Astrocyte (in vitro differentiated cells and primary cell): ENCODE results near the gene BNIP5. TPM values are rescaled to one million over a fixed set of nuclear protein-coding genes. Genes with fewer than 3 reads are reported as not detected.

Experiments used
- DNase-seq: peaks from one replicate; pipeline ENCODE4 v3.0.0-alpha.2; 2010; ENCODE audit warnings: low read depth
- FAIRE-seq: peaks from 2 replicates; lab custom pipeline; 2011; peaks lifted over from hg19 to GRCh38; lab: Jason Lieb, UNC
- H2AFZ ChIP-seq: 2 replicates; pipeline ENCODE4 v1.6.0; 2012; ENCODE audit warnings: low read depth, low read length, inconsistent platforms
- H3K27ac ChIP-seq: 2 replicates; pipeline ENCODE4 v1.5.1; 2011; ENCODE audit warnings: low read depth, low read length, inconsistent platforms
- H3K27me3 ChIP-seq: 2 replicates; pipeline ENCODE4 v1.6.0; 2011; ENCODE audit warnings: low read length, inconsistent platforms; ENCODE audit not compliant: insufficient read depth
- H3K36me3 ChIP-seq: 2 replicates; pipeline ENCODE4 v1.5.1; 2011; ENCODE audit warnings: low read length, inconsistent platforms; ENCODE audit not compliant: insufficient read depth
- H3K4me1 ChIP-seq: 2 replicates; pipeline ENCODE4 v1.5.1; 2011; ENCODE audit warnings: low read length, inconsistent platforms; ENCODE audit not compliant: insufficient read depth
- H3K4me2 ChIP-seq: 2 replicates; pipeline ENCODE4 v1.6.0; 2012; ENCODE audit warnings: low read length, inconsistent platforms
- H3K4me3 ChIP-seq: 2 replicates; pipeline ENCODE4 v1.5.1; 2011; ENCODE audit warnings: low read depth, mild to moderate bottlenecking, low read length, inconsistent platforms; ENCODE audit not compliant: insufficient read depth
- H3K79me2 ChIP-seq: 2 replicates; pipeline ENCODE4 v1.6.0; 2012; ENCODE audit warnings: mild to moderate bottlenecking, low read length, inconsistent platforms; ENCODE audit not compliant: insufficient read depth
- H3K9ac ChIP-seq: 2 replicates; pipeline ENCODE4 v1.6.0; 2012; ENCODE audit warnings: mild to moderate bottlenecking, low read length, inconsistent platforms
- H3K9me3 ChIP-seq: 2 replicates; pipeline ENCODE4 v1.5.1; 2012; ENCODE audit warnings: low read depth, mild to moderate bottlenecking, low read length, inconsistent platforms; ENCODE audit not compliant: insufficient read depth
- H4K20me1 ChIP-seq: 2 replicates; pipeline ENCODE4 v1.6.0; 2012; ENCODE audit warnings: low read length, inconsistent platforms; ENCODE audit not compliant: insufficient read depth
- H3K27ac Mint-ChIP-seq: one replicate; pipeline ENCODE4 v1.8.0; 2021; ENCODE audit warnings: mild to moderate bottlenecking, mixed read lengths; ENCODE audit not compliant: unreplicated experiment
- H3K27me3 Mint-ChIP-seq: one replicate; pipeline ENCODE4 v1.8.0; 2021; ENCODE audit warnings: low read depth, mixed read lengths; ENCODE audit not compliant: unreplicated experiment
- H3K36me3 Mint-ChIP-seq: one replicate; pipeline ENCODE4 v1.8.0; 2021; ENCODE audit warnings: low read depth, mixed read lengths; ENCODE audit not compliant: unreplicated experiment
- H3K4me1 Mint-ChIP-seq: one replicate; pipeline ENCODE4 v1.8.0; 2021; ENCODE audit warnings: low read depth, mixed read lengths; ENCODE audit not compliant: unreplicated experiment
- H3K4me3 Mint-ChIP-seq: one replicate; pipeline ENCODE4 v1.8.0; 2021; ENCODE audit warnings: mild to moderate bottlenecking, moderate library complexity, mixed read lengths; ENCODE audit not compliant: unreplicated experiment
- H3K9me3 Mint-ChIP-seq: one replicate; pipeline ENCODE4 v1.8.0; 2021; ENCODE audit warnings: mild to moderate bottlenecking, mixed read lengths; ENCODE audit not compliant: unreplicated experiment
- CTCF ChIP-seq: IDR thresholded peaks from 2 replicates; pipeline ENCODE4 v1.5.1; 2011; ENCODE audit warnings: low read depth, mild to moderate bottlenecking, inconsistent platforms, low read length, moderate library complexity; ENCODE audit not compliant: insufficient read depth
- EZH2 ChIP-seq: IDR thresholded peaks from 2 replicates; pipeline ENCODE4 v1.6.1; 2012; ENCODE audit warnings: mild to moderate bottlenecking, low read length, inconsistent platforms; ENCODE audit not compliant: insufficient read depth
- total RNA-seq: library from RNA; stranded (reverse); gene quantifications from 2 replicates; pipeline ENCODE4 v1.2.1, GENCODE V29; 2021

BNIP5 gene
- total RNA-seq, 1 donor from 2014 or later, result not detected

DNA sequence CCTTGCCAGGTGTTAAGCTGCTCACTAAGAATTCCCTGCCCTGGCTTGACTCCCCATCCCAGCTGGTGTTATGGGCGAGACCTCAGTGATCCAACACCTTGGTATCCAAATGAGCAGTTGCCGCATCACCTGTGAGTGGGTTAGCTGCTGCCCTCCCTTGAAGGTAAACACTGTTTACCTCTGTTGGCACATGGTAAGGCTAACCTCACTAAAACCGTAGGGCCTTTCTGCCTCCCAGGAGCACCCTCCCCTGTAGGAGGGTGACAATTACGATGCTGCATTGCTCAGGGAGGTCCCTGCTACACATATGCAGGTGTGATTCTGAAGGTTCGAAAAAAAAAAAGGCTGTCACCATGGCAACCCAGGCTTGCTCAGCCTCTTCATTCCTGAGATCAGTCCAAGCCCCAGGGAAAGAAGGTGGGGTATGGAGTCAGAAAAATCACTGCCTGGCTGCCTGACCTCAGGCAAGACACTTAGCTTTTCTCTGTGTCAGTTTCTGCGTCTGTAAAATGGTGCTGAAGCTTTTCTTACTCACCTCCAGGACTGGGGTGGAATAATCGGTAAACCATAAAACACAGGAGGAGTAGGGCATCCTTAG, 47.3 kb downstream of the BNIP5 start:
- Histone ChIP-seq H4K20me1 (no peaks in the 10 kb centered on the region), H3K4me2 (no peak overlapping the region), H3K4me3 (no peak overlapping the region), H2AFZ (no peak overlapping the region), H3K36me3 (no peaks in the 10 kb centered on the region), H3K27ac (no peak overlapping the region), H3K79me2 (no peaks in the 10 kb centered on the region), H3K27me3 (peaks cover 23% of the 10 kb centered on the region), H3K4me1 (no peaks in the 10 kb centered on the region), H3K9me3 (no peaks in the 10 kb centered on the region), H3K9ac (no peak overlapping the region)
- Mint-ChIP-seq H3K9me3 (no peaks in the 10 kb centered on the region), H3K36me3 (no peaks in the 10 kb centered on the region), H3K4me1 (peaks cover 16% of the 10 kb centered on the region), H3K27ac (no peak overlapping the region), H3K4me3 (no peak overlapping the region), H3K27me3 (peaks cover 26% of the 10 kb centered on the region)
- no peak for FAIRE-seq
- TF ChIP-seq CTCF (no peak), EZH2 (no peak)
- no peak for DNase-seq

DNA sequence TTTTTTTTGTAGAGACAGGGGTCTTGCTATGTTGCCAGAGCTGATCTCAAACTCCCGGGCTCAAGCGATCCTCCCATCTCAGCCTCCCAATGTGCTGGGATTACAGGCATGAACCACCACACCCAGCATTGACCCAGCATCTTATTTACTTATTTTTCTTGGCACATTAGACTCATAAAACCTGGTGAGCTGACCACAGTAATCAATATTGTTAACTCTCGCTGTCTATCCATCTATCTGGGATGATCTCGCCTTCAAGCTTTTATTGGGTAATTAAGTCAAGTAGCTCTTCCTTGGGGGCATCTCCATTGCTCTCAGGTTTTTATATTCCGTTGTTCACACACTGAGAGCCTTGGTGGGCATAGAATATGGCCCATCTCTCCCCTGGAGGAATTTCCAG, 49.8 kb downstream of the BNIP5 start:
- Histone ChIP-seq H2AFZ (no peak overlapping the region), H3K36me3 (no peaks in the 10 kb centered on the region), H3K79me2 (no peaks in the 10 kb centered on the region), H3K9ac (no peak overlapping the region), H3K9me3 (no peaks in the 10 kb centered on the region), H3K4me2 (no peak overlapping the region), H4K20me1 (no peaks in the 10 kb centered on the region), H3K4me3 (no peak overlapping the region), H3K27me3 (peaks cover 42% of the 10 kb centered on the region), H3K27ac (no peak overlapping the region), H3K4me1 (no peaks in the 10 kb centered on the region)
- H3K27ac Mint-ChIP-seq, result no peak overlapping the region
- H3K36me3 Mint-ChIP-seq, result no peaks in the 10 kb centered on the region
- H3K4me3 Mint-ChIP-seq, result no peak overlapping the region
- H3K27me3 Mint-ChIP-seq, result peaks cover 36% of the 10 kb centered on the region
- DNase-seq (no peak), FAIRE-seq (no peak)
- TF ChIP-seq CTCF (no peak), EZH2 (no peak)
- H3K9me3 Mint-ChIP-seq, result no peaks in the 10 kb centered on the region
- H3K4me1 Mint-ChIP-seq, result peaks cover 16% of the 10 kb centered on the region

DNA sequence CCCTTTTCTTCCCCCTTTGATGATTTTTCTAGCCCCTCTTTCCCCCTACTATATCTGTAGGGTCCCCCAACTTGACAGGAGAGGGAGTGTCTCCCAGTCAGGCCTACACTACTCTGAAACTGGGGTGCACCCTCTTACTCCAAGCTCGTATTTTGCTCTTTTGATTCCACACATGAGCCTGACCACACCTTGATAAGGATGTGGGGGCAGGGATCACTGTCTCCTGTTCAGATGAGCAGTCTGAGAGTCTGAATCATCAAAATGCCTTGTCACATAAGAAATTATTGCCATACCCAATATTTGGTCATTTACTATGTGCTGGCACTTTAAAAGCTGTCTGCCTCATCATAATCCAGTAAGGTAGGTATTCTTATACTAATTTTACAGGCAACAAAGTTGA, 50.9 kb downstream of the BNIP5 start:
- Histone ChIP-seq H3K4me2 (no peak overlapping the region), H3K9me3 (no peaks in the 10 kb centered on the region), H3K79me2 (no peaks in the 10 kb centered on the region), H4K20me1 (no peaks in the 10 kb centered on the region), H3K4me3 (no peak overlapping the region), H3K9ac (no peak overlapping the region), H3K27me3 (peaks cover 50% of the 10 kb centered on the region), H3K27ac (no peak overlapping the region), H3K36me3 (no peaks in the 10 kb centered on the region), H3K4me1 (no peaks in the 10 kb centered on the region), H2AFZ (no peak overlapping the region)
- Mint-ChIP-seq H3K4me1 (peaks cover 16% of the 10 kb centered on the region), H3K4me3 (no peak overlapping the region), H3K27me3 (peaks cover 45% of the 10 kb centered on the region), H3K9me3 (no peaks in the 10 kb centered on the region), H3K27ac (no peak overlapping the region), H3K36me3 (no peaks in the 10 kb centered on the region)
- TF ChIP-seq CTCF (no peak), EZH2 (no peak)
- DNase-seq (no peak), FAIRE-seq (no peak)
